Measurements from ENCODE around the gene MEI1.

DNA sequence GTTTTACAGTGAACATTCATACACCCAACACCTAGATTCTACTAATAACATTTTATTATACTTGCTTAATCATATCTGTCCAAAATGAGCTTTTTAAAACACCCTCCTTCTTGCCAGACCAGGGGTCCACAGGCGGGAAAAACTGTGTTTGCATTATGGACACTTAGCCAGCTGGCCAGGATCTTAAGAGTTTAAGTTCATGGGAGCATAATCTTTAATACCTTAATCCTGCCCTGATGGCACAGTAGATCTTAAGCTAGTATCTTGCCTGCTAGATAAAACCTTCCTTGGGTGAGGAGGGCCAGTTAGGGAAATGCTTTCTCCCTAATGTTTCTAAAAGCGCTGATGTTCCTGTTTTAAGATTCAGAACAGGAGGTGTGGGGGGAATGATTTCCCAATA lies 88.0 kb downstream of the MEI1 start:
- TF ChIP-seq SUZ12 (IDR thresholded peaks at IDR 0.05; ENCODE audit: extremely low read depth, insufficient read depth, insufficient read length) (no peak), ZNF274 (IDR thresholded peaks at IDR 0.05; ENCODE audit: low read depth, low read length) (no peak), YY1 (IDR thresholded peaks at IDR 0.05; ENCODE audit: insufficient read depth, insufficient read length) (no peak)
